HepG2 (cell line): ENCODE measurements around the gene PROX1. TPM values are rescaled to one million over a fixed set of nuclear protein-coding genes. Genes with fewer than 3 reads are reported as not detected.

Source experiments
- ATF4 ChIP-seq, 2 experiments: fragments of 450-650 bp in 1 of 2; sonication (generic) in 1 of 2; formaldehyde crosslinking; IDR thresholded peaks; 2 replicates each; pipeline versions ENCODE4 v1.5.0 to v1.8.0; 2020 to 2022; ENCODE audit warnings: mild to moderate bottlenecking in 1 of 2, missing genetic modification reagents in 1 of 2
- BCL3 ChIP-seq: sonication (generic); formaldehyde crosslinking; IDR thresholded peaks from 2 replicates; pipeline ENCODE4 v1.5.1; 2020; ENCODE audit warnings: mild to moderate bottlenecking, missing genetic modification reagents, moderate library complexity
- CENPX ChIP-seq: sonication (generic); formaldehyde crosslinking; IDR thresholded peaks from 2 replicates; pipeline ENCODE4 v1.9.0; 2021; ENCODE audit warnings: mild to moderate bottlenecking, missing genetic modification reagents, moderate library complexity
- KMT2A ChIP-seq: sonication (generic); formaldehyde crosslinking; IDR thresholded peaks from 2 replicates; pipeline ENCODE4 v1.4.0; 2020; ENCODE audit warnings: missing genetic modification reagents
- PBX2 ChIP-seq: IDR thresholded peaks from 2 replicates; pipeline ENCODE4 v1.6.1; 2016; ENCODE audit warnings: control low read depth
- SALL1 ChIP-seq: sonication (generic); formaldehyde crosslinking; IDR thresholded peaks from 2 replicates; pipeline ENCODE4 v1.8.0; 2022; ENCODE audit warnings: mild to moderate bottlenecking, missing genetic modification reagents
- TBX3 ChIP-seq: fragments of 450-650 bp; IDR thresholded peaks from 2 replicates; pipeline ENCODE4 v1.6.1; 2017; ENCODE audit warnings: antibody characterized with exemption, mild to moderate bottlenecking, inconsistent platforms, borderline replicate concordance
- TGIF2 ChIP-seq: IDR thresholded peaks from 2 replicates; pipeline ENCODE4 v1.6.1; 2016; ENCODE audit warnings: control low read depth, missing compliant biosample characterization
- ZNF710 ChIP-seq: sonication (generic); formaldehyde crosslinking; IDR thresholded peaks from 2 replicates; pipeline ENCODE4 v1.5.0; 2020; ENCODE audit warnings: mild to moderate bottlenecking, missing genetic modification reagents, borderline replicate concordance
- ZSCAN20 ChIP-seq: sonication (generic); formaldehyde crosslinking; IDR thresholded peaks from 2 replicates; pipeline ENCODE4 v1.4.0; 2020; ENCODE audit warnings: missing genetic modification reagents, mild to moderate bottlenecking, borderline replicate concordance
- ZSCAN31 ChIP-seq: sonication (generic); formaldehyde crosslinking; IDR thresholded peaks from 2 replicates; pipeline ENCODE4 v1.5.0; 2020; ENCODE audit warnings: low read depth, mild to moderate bottlenecking, missing genetic modification reagents
- polyA plus RNA-seq, 8 experiments: library from polyadenylated mRNA; depleted of rRNA in 3 of 8; stranded (reverse) in 7 of 8; unstranded in 1 of 8; fragments of >200 nt; fragmentation: Illumina TruSeq in 4 of 8; extraction: Trizol in 4 of 8; gene quantifications; 2 replicates each; pipeline versions ENCODE4 v1.2.1 to v1.2.3, GENCODE V29; 2011 to 2016; ENCODE audit warnings: low read depth in 4 of 8, missing spikeins in 1 of 8, mixed read lengths in 1 of 8; ENCODE audit not compliant: insufficient read depth in 1 of 8
- total RNA-seq, 5 experiments: library from RNA; depleted of rRNA; stranded (reverse); fragments of >200 nt; fragmentation: Illumina TruSeq; extraction: Trizol; gene quantifications; 2 replicates each; pipeline ENCODE4 v1.2.3, GENCODE V29; 2016; ENCODE audit warnings: low read depth in 1 of 5

PROX1 gene
- total and polyA plus RNA-seq, 2 of the 13 experiments (the other 11 are each of a cell fraction or from before 2014, with no cell fraction given), result 12.3 to 30.2 TPM

- TF ChIP-seq PBX2 (CRISPR knock-in tag) (peak; percentile 47; the same call in 1 of the 2 replicates), KMT2A (CRISPR knock-in tag) (peak; percentile 26; the same call in 1 of the 2 replicates), BCL3 (no peak), TBX3 (no peak), ZSCAN31 (no peak), TGIF2 (CRISPR knock-in tag) (0 out of 2 replicates have a peak, but pooled peaks have one; percentile 47), ATF4 (CRISPR knock-in tag; IDR thresholded peaks at IDR 0.05) (0 out of 4 replicates have a peak, but pooled peaks of 1 of the 2 experiments have one; percentile 42), CENPX (CRISPR knock-in tag) (no peak), ZNF710 (0 out of 2 replicates have a peak, but pooled peaks have one; percentile 46), SALL1 (CRISPR knock-in tag) (peak; percentile 75; the same call in 1 of the 2 replicates), ZSCAN20 (CRISPR knock-in tag) (no peak)
These were observed 41.1 kb downstream of the PROX1 start (continued) for GRCh38 chr1:214028649-214029406.
